Endothelial cell of umbilical vein (primary cell): ENCODE data around the gene CERS6. TPM values are rescaled to one million over a fixed set of nuclear protein-coding genes. Genes with fewer than 3 reads are reported as not detected.

Experiments used
- BruUV-seq: library from RNA; stranded (reverse); fragments of 400-500 nt; replicated peaks from 2 replicates; lab custom pipeline; 2021; lab: Mats Ljungman, UMichigan
- CTCF ChIA-PET: fragments of 300-600, 350-600 bp; sonication (Branson Sonifier 250); formaldehyde crosslinking; loops from one replicate; lab custom pipeline; 2021; ENCODE audit warnings: antibody characterized with exemption, inconsistent platforms; lab: Charles Lee
- POLR2A ChIA-PET: fragments of 300-600, 350-600 bp; sonication (Branson Sonifier 250); formaldehyde crosslinking; loops from one replicate; lab custom pipeline; 2021; ENCODE audit warnings: antibody characterized with exemption, inconsistent platforms; lab: Charles Lee
- DNase-seq: peaks from one replicate; pipeline ENCODE4 v3.0.0-alpha.2; 2011; ENCODE audit warnings: low read depth, low spot score
- FAIRE-seq: peaks from 2 replicates; lab custom pipeline; 2011; peaks lifted over from hg19 to GRCh38; lab: Jason Lieb, UNC
- H2AFZ ChIP-seq: 2 replicates; pipeline ENCODE4 v1.6.0; 2012; ENCODE audit warnings: low read depth, low read length, control low read depth, inconsistent platforms
- H3K27ac ChIP-seq: 2 replicates; pipeline ENCODE4 v1.5.1; 2011; ENCODE audit warnings: low read depth, mild to moderate bottlenecking, control low read depth, low read length, moderate library complexity; ENCODE audit not compliant: insufficient read depth
- H3K27me3 ChIP-seq, 2 experiments: 2 replicates each; pipeline versions ENCODE4 v1.6.0 to v1.6.1; 2011; ENCODE audit warnings: low read length in 2 of 2, mixed read lengths in 1 of 2; ENCODE audit not compliant: control insufficient read depth in 2 of 2, insufficient read depth in 2 of 2
- H3K36me3 ChIP-seq, 2 experiments: 2 replicates in 1 of 2; 3 replicates in 1 of 2; pipeline ENCODE4 v1.5.1; 2011; ENCODE audit warnings: low read length in 2 of 2, mild to moderate bottlenecking in 1 of 2, moderate library complexity in 1 of 2; ENCODE audit not compliant: control insufficient read depth in 2 of 2, insufficient read depth in 2 of 2; ENCODE audit errors: extremely low read depth in 1 of 2
- H3K4me1 ChIP-seq: 3 replicates; pipeline ENCODE4 v1.5.1; 2011; ENCODE audit warnings: mild to moderate bottlenecking, low read length; ENCODE audit not compliant: control insufficient read depth, insufficient read depth; ENCODE audit errors: extremely low read depth
- H3K4me2 ChIP-seq: 2 replicates; pipeline ENCODE4 v1.6.1; 2011; ENCODE audit warnings: low read length, control low read depth, mixed read lengths; ENCODE audit not compliant: insufficient read depth
- H3K4me3 ChIP-seq, 3 experiments: fragments of 200-600 bp in 1 of 3; sonication (generic), shearing (Covaris generic) in 1 of 3; replicated peaks in 1 of 3; 2 replicates each; pipeline ENCODE4 v1.5.1; 2011 to 2016; ENCODE audit warnings: control low read depth in 3 of 3, low read length in 3 of 3, mild to moderate bottlenecking in 2 of 3, inconsistent platforms in 1 of 3, low read depth in 1 of 3, moderate library complexity in 1 of 3; ENCODE audit not compliant: insufficient read depth in 1 of 3
- H3K79me2 ChIP-seq: 2 replicates; pipeline ENCODE4 v1.6.0; 2012; ENCODE audit warnings: low read length, inconsistent platforms; ENCODE audit not compliant: control insufficient read depth, insufficient read depth
- H3K9ac ChIP-seq: replicated peaks from 2 replicates; pipeline ENCODE3; 2011; ENCODE audit warnings: low read length, control low read depth; ENCODE audit not compliant: insufficient read depth; ENCODE audit errors: extremely low read depth
- H3K9me1 ChIP-seq: replicated peaks from 3 replicates; pipeline ENCODE4 v1.6.0; 2011; ENCODE audit warnings: mild to moderate bottlenecking, low read length; ENCODE audit not compliant: control insufficient read depth, insufficient read depth; ENCODE audit errors: extremely low read depth
- H3K9me3 ChIP-seq: replicated peaks from 2 replicates; pipeline ENCODE4 v1.5.1; 2012; ENCODE audit warnings: low read length, inconsistent platforms; ENCODE audit not compliant: control insufficient read depth, insufficient read depth
- H4K20me1 ChIP-seq: replicated peaks from 2 replicates; pipeline ENCODE3; 2011; ENCODE audit warnings: mild to moderate bottlenecking, low read length; ENCODE audit not compliant: control insufficient read depth, insufficient read depth; ENCODE audit errors: extremely low read depth
- EZH2 ChIP-seq: IDR thresholded peaks from 2 replicates; pipeline ENCODE4 v1.6.1; 2012; ENCODE audit warnings: borderline replicate concordance, low read depth, mild to moderate bottlenecking, moderate library complexity, low read length, inconsistent platforms; ENCODE audit not compliant: severe bottlenecking
- FOS ChIP-seq: IDR thresholded peaks from 2 replicates; pipeline ENCODE4 v1.6.1; 2011; ENCODE audit warnings: mild to moderate bottlenecking, low read length, moderate library complexity, borderline replicate concordance; ENCODE audit not compliant: insufficient read depth
- GATA2 ChIP-seq: IDR thresholded peaks from 2 replicates; pipeline ENCODE4 v1.7.0; 2011; ENCODE audit warnings: low read depth, mild to moderate bottlenecking, moderate library complexity, mixed read lengths, low read length; ENCODE audit not compliant: insufficient read length, insufficient read depth
- JUN ChIP-seq: IDR thresholded peaks from 2 replicates; pipeline ENCODE4 v1.6.1; 2011; ENCODE audit warnings: borderline replicate concordance, low read depth; ENCODE audit not compliant: insufficient read length, insufficient read depth
- MYC ChIP-seq: IDR thresholded peaks from one replicate; pipeline ENCODE4 v1.6.1; 2011; ENCODE audit warnings: mild to moderate bottlenecking, low read depth, low read length
- POLR2A ChIP-seq: IDR thresholded peaks from 2 replicates; pipeline ENCODE4 v1.6.1; 2012; ENCODE audit warnings: low read depth, mild to moderate bottlenecking, control low read depth, low read length
- POLR2AphosphoS5 ChIP-seq: IDR thresholded peaks from 2 replicates; pipeline ENCODE4 v1.6.1; 2012; ENCODE audit warnings: low read depth, mild to moderate bottlenecking, control low read depth, low read length, moderate library complexity; ENCODE audit not compliant: insufficient read depth
- dilution Hi-C: fragments of 300-500 bp; cut with MboI; formaldehyde crosslinking; loops from one replicate; pipeline ENCODE4 v1.15.0; 2019; ENCODE audit warnings: low sequenced_read_pairs; ENCODE audit not compliant: extremely low pct_ligation_motif_present
- intact Hi-C: fragments of 100-400 bp; cut with micrococcal nuclease; formaldehyde crosslinking; loops from one replicate; pipeline ENCODE4 v1.10.0; 2022
- polyA plus RNA-seq, 4 experiments: library from polyadenylated mRNA; depleted of rRNA in 3 of 4; stranded (reverse) in 3 of 4; unstranded in 1 of 4; fragments of >200 nt; gene quantifications; 2 replicates each; pipeline versions ENCODE4 v1.2.1 to v1.2.3, GENCODE V29; 2011 to 2012; ENCODE audit warnings: missing spikeins in 1 of 4
- total RNA-seq: library from RNA; stranded (reverse); gene quantifications from 2 replicates; pipeline ENCODE4 v1.2.3, GENCODE V29; 2021
- TF ChIP-seq, protein P1 (sequence below), 2 donors: IDR thresholded peaks; 1 replicate in 1 of 2; 2 replicates in 1 of 2; pipeline ENCODE4 v1.5.1; 2011; ENCODE audit warnings: low read length in 2 of 2, mild to moderate bottlenecking in 2 of 2, moderate library complexity in 2 of 2, control low read depth in 1 of 2, inconsistent platforms in 1 of 2, low read depth in 1 of 2; ENCODE audit not compliant: insufficient read depth in 1 of 2; ENCODE audit errors: extremely low read depth in 1 of 2
- TF ChIP-seq, protein P2 (sequence below): IDR thresholded peaks from 2 replicates; pipeline ENCODE4 v1.6.1; 2011; ENCODE audit not compliant: insufficient read depth, insufficient read length

CERS6 gene
- total and polyA plus RNA-seq, 2 donors (not counting 3 experiments of a cell fraction or from before 2014, with no cell fraction given): 2.7 to 11.7 TPM

DNA sequence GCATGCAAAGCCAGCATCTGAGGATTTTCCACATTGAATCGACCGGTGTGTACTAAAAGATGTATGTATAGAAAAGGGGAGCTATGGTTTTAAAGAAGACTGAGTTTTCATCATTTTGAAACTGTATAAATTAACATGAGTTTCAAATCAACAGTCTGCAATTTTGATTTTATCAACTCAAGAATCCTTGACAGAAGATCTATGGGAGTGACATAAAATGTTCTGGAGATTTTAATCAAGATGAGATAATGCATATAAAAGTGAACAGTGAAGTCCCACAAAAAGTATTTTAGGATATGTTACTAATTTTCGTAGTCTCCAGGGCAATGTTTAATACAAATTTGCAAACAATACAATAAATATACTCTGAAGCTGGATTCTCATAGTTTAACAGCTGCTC is 24.0 kb upstream of the CERS6 start:
- H2AFZ ChIP-seq: no peak overlapping the region
- H3K4me1 ChIP-seq: no peaks in the 10 kb centered on the region
- no peak for DNase-seq
- H3K4me2 ChIP-seq: no peak overlapping the region
- H3K27ac ChIP-seq: no peak overlapping the region
- dilution Hi-C loops (no loop called here), intact Hi-C loops (no loop called here)
- H3K36me3 ChIP-seq: no peaks in the 10 kb centered on the region
- H3K9me1 ChIP-seq: no peaks in the 10 kb centered on the region
- ChIA-PET CTCF (interaction anchor here (1.1 kb wide), 1 partner anchor 10 kb away, joined by 4 read pairs; no protein-coding TSS in a partner anchor), POLR2A (no interaction called here)
- peaks cover 2 to 3% of the 10 kb centered on the region in 2 experiments for H3K27me3 ChIP-seq
- H3K4me3 ChIP-seq: no peak overlapping the region
- no peaks in the 10 kb centered on the region for H3K79me2 ChIP-seq
- no peak for FAIRE-seq
- H3K9ac ChIP-seq: no peak overlapping the region
- BruUV-seq: no TSS peak
- TF ChIP-seq JUN (no peak), EZH2 (no peak), MYC (no peak), GATA2 (no peak), FOS (no peak), POLR2A (no peak), POLR2AphosphoS5 (no peak)
- TF ChIP-seq, protein P1, sequence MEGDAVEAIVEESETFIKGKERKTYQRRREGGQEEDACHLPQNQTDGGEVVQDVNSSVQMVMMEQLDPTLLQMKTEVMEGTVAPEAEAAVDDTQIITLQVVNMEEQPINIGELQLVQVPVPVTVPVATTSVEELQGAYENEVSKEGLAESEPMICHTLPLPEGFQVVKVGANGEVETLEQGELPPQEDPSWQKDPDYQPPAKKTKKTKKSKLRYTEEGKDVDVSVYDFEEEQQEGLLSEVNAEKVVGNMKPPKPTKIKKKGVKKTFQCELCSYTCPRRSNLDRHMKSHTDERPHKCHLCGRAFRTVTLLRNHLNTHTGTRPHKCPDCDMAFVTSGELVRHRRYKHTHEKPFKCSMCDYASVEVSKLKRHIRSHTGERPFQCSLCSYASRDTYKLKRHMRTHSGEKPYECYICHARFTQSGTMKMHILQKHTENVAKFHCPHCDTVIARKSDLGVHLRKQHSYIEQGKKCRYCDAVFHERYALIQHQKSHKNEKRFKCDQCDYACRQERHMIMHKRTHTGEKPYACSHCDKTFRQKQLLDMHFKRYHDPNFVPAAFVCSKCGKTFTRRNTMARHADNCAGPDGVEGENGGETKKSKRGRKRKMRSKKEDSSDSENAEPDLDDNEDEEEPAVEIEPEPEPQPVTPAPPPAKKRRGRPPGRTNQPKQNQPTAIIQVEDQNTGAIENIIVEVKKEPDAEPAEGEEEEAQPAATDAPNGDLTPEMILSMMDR (IDR thresholded peaks at IDR 0.05; ENCODE audit: extremely low read depth in 1 of 2, insufficient read depth in 1 of 2, low read depth in 1 of 2, low read length in 2 of 2): no peak
- TF ChIP-seq, protein P2, sequence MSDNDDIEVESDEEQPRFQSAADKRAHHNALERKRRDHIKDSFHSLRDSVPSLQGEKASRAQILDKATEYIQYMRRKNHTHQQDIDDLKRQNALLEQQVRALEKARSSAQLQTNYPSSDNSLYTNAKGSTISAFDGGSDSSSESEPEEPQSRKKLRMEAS: no peak
- H4K20me1 ChIP-seq: no peaks in the 10 kb centered on the region
- H3K9me3 ChIP-seq: no peaks in the 10 kb centered on the region
